GM23338 (cell line): ENCODE measurements around the gene QSOX1. TPM values are rescaled to one million over a fixed set of nuclear protein-coding genes. Genes with fewer than 3 reads are reported as not detected.

ENCODE experiments used
- ATAC-seq: fragments of 200-7000 bp; cut with Tn5 transposase; 3 replicates; pipeline ENCODE4 v1.9.1; 2020
- DNase-seq: peaks from one replicate; pipeline ENCODE4 v3.0.0-alpha.2; 2015; ENCODE audit warnings: low spot score
- H2AFZ ChIP-seq: fragments of 200-600 bp; sonication (generic); 2 replicates; pipeline ENCODE4 v1.8.0; 2016; ENCODE audit warnings: antibody characterized with exemption, mild to moderate bottlenecking, moderate library complexity
- H3F3A ChIP-seq: fragments of 200-600 bp; sonication (generic); replicated peaks from 2 replicates; pipeline ENCODE4 v1.8.0; 2017; ENCODE audit warnings: antibody characterized with exemption, mixed run types, low read depth
- H3K27ac ChIP-seq: fragments of 200-600 bp; sonication (generic); 2 replicates; pipeline ENCODE4 v1.6.1; 2016; ENCODE audit warnings: low read depth
- H3K27me3 ChIP-seq: fragments of 200-600 bp; sonication (generic); 2 replicates; pipeline ENCODE4 v1.8.0; 2016; ENCODE audit warnings: mild to moderate bottlenecking, mixed run types, moderate library complexity; ENCODE audit not compliant: insufficient read depth
- H3K36me3 ChIP-seq: fragments of 200-600 bp; sonication (generic); 2 replicates; pipeline ENCODE4 v1.8.0; 2016; ENCODE audit warnings: mild to moderate bottlenecking; ENCODE audit not compliant: insufficient read depth
- H3K4me1 ChIP-seq: fragments of 200-600 bp; sonication (generic); 2 replicates; pipeline ENCODE4 v1.8.0; 2016; ENCODE audit warnings: mild to moderate bottlenecking, moderate library complexity; ENCODE audit not compliant: insufficient read depth
- H3K4me2 ChIP-seq: fragments of 200-600 bp; sonication (generic); 2 replicates; pipeline ENCODE4 v1.7.1; 2017; ENCODE audit warnings: mixed run types
- H3K4me3 ChIP-seq: fragments of 200-600 bp; sonication (generic); 2 replicates; pipeline ENCODE4 v1.6.1; 2016; ENCODE audit warnings: mixed run types
- H3K79me2 ChIP-seq: fragments of 200-600 bp; sonication (generic); replicated peaks from 2 replicates; pipeline ENCODE4 v1.8.0; 2017; ENCODE audit warnings: mild to moderate bottlenecking; ENCODE audit not compliant: insufficient read depth
- H3K9me2 ChIP-seq: fragments of 200-600 bp; sonication (generic); 2 replicates; pipeline ENCODE4 v1.8.0; 2017; ENCODE audit not compliant: insufficient read depth
- H4K20me1 ChIP-seq: fragments of 200-600 bp; sonication (generic); replicated peaks from 2 replicates; pipeline ENCODE4 v1.8.0; 2017; ENCODE audit warnings: mild to moderate bottlenecking; ENCODE audit not compliant: insufficient read depth
- H3K27ac Mint-ChIP-seq: 2 replicates; pipeline ENCODE4 v1.8.0; 2020; ENCODE audit warnings: inconsistent platforms, mild to moderate bottlenecking, moderate library complexity, mixed read lengths
- H3K27me3 Mint-ChIP-seq: 3 replicates; pipeline ENCODE4 v1.8.0; 2022; ENCODE audit warnings: low read depth, mild to moderate bottlenecking, moderate library complexity, mixed read lengths, inconsistent platforms; ENCODE audit not compliant: insufficient read depth, poor library complexity
- H3K36me3 Mint-ChIP-seq: 3 replicates; pipeline ENCODE4 v1.8.0; 2021; ENCODE audit warnings: low read depth, mild to moderate bottlenecking, inconsistent platforms, moderate library complexity, mixed read lengths
- H3K4me1 Mint-ChIP-seq: 3 replicates; pipeline ENCODE4 v1.8.0; 2020; ENCODE audit warnings: mild to moderate bottlenecking, inconsistent platforms, mixed read lengths
- H3K4me3 Mint-ChIP-seq: 3 replicates; pipeline ENCODE4 v1.8.0; 2021; ENCODE audit warnings: moderate library complexity, mild to moderate bottlenecking, inconsistent platforms, mixed read lengths
- H3K9me3 Mint-ChIP-seq: 3 replicates; pipeline ENCODE4 v1.8.0; 2020; ENCODE audit warnings: moderate library complexity, mild to moderate bottlenecking, inconsistent platforms, mixed read lengths
- CREB1 ChIP-seq: fragments of 250-450 bp; sonication (Bioruptor Pico); IDR thresholded peaks from 2 replicates; pipeline ENCODE4 v1.5.0; 2020; ENCODE audit warnings: low read depth, mild to moderate bottlenecking, moderate library complexity
- EZH2 ChIP-seq: fragments of 200-600 bp; sonication (generic); IDR thresholded peaks from one replicate; pipeline ENCODE4 v1.8.0; 2017; ENCODE audit warnings: antibody characterized with exemption, mild to moderate bottlenecking, low read depth; ENCODE audit not compliant: unreplicated experiment
- EZH2phosphoT487 ChIP-seq: fragments of 200-600 bp; sonication (generic); IDR thresholded peaks from one replicate; pipeline ENCODE4 v1.8.1; 2018; ENCODE audit warnings: antibody characterized with exemption; ENCODE audit not compliant: unreplicated experiment
- JUNB ChIP-seq: IDR thresholded peaks from one replicate; pipeline ENCODE4 v1.6.1; 2016; ENCODE audit warnings: antibody characterized with exemption; ENCODE audit not compliant: unreplicated experiment
- NANOG ChIP-seq: IDR thresholded peaks from 2 replicates; pipeline ENCODE4 v1.6.1; 2016; ENCODE audit warnings: antibody characterized with exemption, borderline replicate concordance
- POLR2AphosphoS5 ChIP-seq: IDR thresholded peaks from 2 replicates; pipeline ENCODE4 v1.6.1; 2016; ENCODE audit warnings: antibody characterized with exemption, low read depth
- STAT1 ChIP-seq: IDR thresholded peaks from one replicate; pipeline ENCODE4 v1.6.1; 2016; ENCODE audit warnings: antibody characterized with exemption; ENCODE audit not compliant: unreplicated experiment
- ZNF114 ChIP-seq: fragments of 250-450 bp; sonication (Bioruptor Pico); IDR thresholded peaks from 2 replicates; pipeline ENCODE4 v1.5.0; 2020; ENCODE audit warnings: mild to moderate bottlenecking, moderate library complexity
- ZNF331 ChIP-seq: fragments of 250-450 bp; sonication (Bioruptor Pico); IDR thresholded peaks from 2 replicates; pipeline ENCODE4 v1.5.0; 2020; ENCODE audit warnings: low read depth, mild to moderate bottlenecking, moderate library complexity
- polyA plus RNA-seq: library from polyadenylated mRNA; unstranded; fragments of >200 nt; fragmentation: Nextera tagmentation; extraction: Ambion mirVana; gene quantifications from 2 replicates; pipeline ENCODE4 v1.2.1, GENCODE V29; 2016
- total RNA-seq: library from RNA; depleted of rRNA; stranded (reverse); fragments of >200 nt; shearing (Covaris generic); gene quantifications from 2 replicates; pipeline ENCODE4 v1.2.3, GENCODE V29; 2014
- TF ChIP-seq, protein P1 (sequence below), 2 experiments: fragments of 200-600 bp in 1 of 2; sonication (generic) in 1 of 2; conservative IDR thresholded peaks; 2 replicates each; pipeline versions ENCODE4 v1.5.1 to v1.6.1; 2016 to 2017; ENCODE audit warnings: antibody characterized with exemption in 2 of 2, low read depth in 2 of 2, mild to moderate bottlenecking in 2 of 2, moderate library complexity in 1 of 2
- TF ChIP-seq, protein P2 (sequence below): IDR thresholded peaks from 2 replicates; pipeline ENCODE4 v1.6.1; 2016; ENCODE audit warnings: antibody characterized with exemption
- TF ChIP-seq, protein P3 (sequence below): fragments of 250-450 bp; sonication (Bioruptor Pico); IDR thresholded peaks from 2 replicates; pipeline ENCODE4 v1.5.0; 2020; ENCODE audit warnings: mild to moderate bottlenecking, moderate library complexity
- TF ChIP-seq, protein P4 (sequence below): IDR thresholded peaks from one replicate; pipeline ENCODE4 v1.6.1; 2018; ENCODE audit warnings: antibody characterized with exemption; ENCODE audit not compliant: unreplicated experiment

The QSOX1 gene
- total and polyA plus RNA-seq, 2 experiments from 2014 or later, result 47.8 to 119 TPM

DNA sequence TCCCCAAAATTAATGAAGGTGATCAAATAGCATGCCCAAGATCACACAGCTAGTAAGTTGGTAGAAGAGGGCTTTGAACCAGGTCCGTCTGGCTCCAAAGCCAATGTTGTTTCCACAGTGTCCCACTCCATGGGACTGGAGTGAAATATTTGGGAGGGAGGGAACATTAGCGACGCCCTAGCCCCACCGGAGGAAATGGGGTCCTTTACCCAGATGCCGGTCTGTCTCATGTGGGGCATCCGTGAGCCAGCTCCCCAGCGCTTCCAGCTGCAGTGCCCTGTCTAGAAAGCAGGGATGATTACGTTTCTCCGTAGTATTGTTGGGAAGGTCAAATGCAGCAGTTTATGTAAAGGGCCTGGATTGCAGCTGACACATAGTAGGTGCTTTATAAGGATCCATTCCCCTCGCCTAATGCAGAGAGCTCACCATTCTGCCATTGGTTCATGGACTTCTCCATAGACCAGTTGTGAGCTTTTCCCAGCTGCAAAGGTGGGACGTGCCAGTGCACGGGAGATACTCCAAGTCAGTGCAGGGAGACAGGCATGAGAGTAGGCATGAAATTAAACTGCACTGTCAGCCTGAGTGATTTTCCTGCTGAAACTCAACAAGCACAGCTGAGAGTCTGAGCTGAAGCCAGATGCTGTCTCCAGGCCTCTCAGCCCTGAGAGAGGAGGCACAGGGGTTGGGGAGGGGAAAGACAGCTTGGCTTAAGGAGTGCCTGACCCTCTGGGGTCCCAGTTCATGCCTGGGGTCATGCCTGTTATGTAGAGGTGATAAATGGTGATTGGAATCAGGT lies 24.7 kb downstream of the QSOX1 start:
- no peak for DNase-seq
- H3K9me2 ChIP-seq, result no peaks in the 10 kb centered on the region
- H2AFZ ChIP-seq, result no peak overlapping the region
- peaks cover 12% of the 10 kb centered on the region for H3K27me3 Mint-ChIP-seq
- TF ChIP-seq ZNF114 (CRISPR knock-in tag) (no peak), EZH2phosphoT487 (no peak), STAT1 (no peak), EZH2 (no peak), JUNB (no peak), ZNF331 (no peak), POLR2AphosphoS5 (no peak), CREB1 (no peak), NANOG (no peak)
- TF ChIP-seq, protein P1, sequence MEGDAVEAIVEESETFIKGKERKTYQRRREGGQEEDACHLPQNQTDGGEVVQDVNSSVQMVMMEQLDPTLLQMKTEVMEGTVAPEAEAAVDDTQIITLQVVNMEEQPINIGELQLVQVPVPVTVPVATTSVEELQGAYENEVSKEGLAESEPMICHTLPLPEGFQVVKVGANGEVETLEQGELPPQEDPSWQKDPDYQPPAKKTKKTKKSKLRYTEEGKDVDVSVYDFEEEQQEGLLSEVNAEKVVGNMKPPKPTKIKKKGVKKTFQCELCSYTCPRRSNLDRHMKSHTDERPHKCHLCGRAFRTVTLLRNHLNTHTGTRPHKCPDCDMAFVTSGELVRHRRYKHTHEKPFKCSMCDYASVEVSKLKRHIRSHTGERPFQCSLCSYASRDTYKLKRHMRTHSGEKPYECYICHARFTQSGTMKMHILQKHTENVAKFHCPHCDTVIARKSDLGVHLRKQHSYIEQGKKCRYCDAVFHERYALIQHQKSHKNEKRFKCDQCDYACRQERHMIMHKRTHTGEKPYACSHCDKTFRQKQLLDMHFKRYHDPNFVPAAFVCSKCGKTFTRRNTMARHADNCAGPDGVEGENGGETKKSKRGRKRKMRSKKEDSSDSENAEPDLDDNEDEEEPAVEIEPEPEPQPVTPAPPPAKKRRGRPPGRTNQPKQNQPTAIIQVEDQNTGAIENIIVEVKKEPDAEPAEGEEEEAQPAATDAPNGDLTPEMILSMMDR (conservative IDR thresholded peaks at IDR 0.05; ENCODE audit: low read depth in 2 of 2), result no peak
- TF ChIP-seq, protein P2, sequence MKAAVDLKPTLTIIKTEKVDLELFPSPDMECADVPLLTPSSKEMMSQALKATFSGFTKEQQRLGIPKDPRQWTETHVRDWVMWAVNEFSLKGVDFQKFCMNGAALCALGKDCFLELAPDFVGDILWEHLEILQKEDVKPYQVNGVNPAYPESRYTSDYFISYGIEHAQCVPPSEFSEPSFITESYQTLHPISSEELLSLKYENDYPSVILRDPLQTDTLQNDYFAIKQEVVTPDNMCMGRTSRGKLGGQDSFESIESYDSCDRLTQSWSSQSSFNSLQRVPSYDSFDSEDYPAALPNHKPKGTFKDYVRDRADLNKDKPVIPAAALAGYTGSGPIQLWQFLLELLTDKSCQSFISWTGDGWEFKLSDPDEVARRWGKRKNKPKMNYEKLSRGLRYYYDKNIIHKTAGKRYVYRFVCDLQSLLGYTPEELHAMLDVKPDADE, result no peak
- TF ChIP-seq, protein P3, sequence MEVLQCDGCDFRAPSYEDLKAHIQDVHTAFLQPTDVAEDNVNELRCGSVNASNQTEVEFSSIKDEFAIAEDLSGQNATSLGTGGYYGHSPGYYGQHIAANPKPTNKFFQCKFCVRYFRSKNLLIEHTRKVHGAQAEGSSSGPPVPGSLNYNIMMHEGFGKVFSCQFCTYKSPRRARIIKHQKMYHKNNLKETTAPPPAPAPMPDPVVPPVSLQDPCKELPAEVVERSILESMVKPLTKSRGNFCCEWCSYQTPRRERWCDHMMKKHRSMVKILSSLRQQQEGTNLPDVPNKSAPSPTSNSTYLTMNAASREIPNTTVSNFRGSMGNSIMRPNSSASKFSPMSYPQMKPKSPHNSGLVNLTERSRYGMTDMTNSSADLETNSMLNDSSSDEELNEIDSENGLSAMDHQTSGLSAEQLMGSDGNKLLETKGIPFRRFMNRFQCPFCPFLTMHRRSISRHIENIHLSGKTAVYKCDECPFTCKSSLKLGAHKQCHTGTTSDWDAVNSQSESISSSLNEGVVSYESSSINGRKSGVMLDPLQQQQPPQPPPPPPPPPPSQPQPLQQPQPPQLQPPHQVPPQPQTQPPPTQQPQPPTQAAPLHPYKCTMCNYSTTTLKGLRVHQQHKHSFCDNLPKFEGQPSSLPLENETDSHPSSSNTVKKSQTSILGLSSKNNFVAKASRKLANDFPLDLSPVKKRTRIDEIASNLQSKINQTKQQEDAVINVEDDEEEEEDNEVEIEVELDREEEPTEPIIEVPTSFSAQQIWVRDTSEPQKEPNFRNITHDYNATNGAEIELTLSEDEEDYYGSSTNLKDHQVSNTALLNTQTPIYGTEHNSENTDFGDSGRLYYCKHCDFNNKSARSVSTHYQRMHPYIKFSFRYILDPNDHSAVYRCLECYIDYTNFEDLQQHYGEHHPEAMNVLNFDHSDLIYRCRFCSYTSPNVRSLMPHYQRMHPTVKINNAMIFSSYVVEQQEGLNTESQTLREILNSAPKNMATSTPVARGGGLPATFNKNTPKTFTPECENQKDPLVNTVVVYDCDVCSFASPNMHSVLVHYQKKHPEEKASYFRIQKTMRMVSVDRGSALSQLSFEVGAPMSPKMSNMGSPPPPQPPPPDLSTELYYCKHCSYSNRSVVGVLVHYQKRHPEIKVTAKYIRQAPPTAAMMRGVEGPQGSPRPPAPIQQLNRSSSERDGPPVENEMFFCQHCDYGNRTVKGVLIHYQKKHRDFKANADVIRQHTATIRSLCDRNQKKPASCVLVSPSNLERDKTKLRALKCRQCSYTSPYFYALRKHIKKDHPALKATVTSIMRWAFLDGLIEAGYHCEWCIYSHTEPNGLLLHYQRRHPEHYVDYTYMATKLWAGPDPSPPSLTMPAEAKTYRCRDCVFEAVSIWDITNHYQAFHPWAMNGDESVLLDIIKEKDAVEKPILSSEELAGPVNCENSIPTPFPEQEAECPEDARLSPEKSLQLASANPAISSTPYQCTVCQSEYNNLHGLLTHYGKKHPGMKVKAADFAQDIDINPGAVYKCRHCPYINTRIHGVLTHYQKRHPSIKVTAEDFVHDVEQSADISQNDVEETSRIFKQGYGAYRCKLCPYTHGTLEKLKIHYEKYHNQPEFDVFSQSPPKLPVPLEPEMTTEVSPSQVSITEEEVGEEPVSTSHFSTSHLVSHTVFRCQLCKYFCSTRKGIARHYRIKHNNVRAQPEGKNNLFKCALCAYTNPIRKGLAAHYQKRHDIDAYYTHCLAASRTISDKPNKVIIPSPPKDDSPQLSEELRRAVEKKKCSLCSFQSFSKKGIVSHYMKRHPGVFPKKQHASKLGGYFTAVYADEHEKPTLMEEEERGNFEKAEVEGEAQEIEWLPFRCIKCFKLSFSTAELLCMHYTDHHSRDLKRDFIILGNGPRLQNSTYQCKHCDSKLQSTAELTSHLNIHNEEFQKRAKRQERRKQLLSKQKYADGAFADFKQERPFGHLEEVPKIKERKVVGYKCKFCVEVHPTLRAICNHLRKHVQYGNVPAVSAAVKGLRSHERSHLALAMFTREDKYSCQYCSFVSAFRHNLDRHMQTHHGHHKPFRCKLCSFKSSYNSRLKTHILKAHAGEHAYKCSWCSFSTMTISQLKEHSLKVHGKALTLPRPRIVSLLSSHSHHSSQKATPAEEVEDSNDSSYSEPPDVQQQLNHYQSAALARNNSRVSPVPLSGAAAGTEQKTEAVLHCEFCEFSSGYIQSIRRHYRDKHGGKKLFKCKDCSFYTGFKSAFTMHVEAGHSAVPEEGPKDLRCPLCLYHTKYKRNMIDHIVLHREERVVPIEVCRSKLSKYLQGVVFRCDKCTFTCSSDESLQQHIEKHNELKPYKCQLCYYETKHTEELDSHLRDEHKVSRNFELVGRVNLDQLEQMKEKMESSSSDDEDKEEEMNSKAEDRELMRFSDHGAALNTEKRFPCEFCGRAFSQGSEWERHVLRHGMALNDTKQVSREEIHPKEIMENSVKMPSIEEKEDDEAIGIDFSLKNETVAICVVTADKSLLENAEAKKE (CRISPR knock-in tag), result no peak
- TF ChIP-seq, protein P4, sequence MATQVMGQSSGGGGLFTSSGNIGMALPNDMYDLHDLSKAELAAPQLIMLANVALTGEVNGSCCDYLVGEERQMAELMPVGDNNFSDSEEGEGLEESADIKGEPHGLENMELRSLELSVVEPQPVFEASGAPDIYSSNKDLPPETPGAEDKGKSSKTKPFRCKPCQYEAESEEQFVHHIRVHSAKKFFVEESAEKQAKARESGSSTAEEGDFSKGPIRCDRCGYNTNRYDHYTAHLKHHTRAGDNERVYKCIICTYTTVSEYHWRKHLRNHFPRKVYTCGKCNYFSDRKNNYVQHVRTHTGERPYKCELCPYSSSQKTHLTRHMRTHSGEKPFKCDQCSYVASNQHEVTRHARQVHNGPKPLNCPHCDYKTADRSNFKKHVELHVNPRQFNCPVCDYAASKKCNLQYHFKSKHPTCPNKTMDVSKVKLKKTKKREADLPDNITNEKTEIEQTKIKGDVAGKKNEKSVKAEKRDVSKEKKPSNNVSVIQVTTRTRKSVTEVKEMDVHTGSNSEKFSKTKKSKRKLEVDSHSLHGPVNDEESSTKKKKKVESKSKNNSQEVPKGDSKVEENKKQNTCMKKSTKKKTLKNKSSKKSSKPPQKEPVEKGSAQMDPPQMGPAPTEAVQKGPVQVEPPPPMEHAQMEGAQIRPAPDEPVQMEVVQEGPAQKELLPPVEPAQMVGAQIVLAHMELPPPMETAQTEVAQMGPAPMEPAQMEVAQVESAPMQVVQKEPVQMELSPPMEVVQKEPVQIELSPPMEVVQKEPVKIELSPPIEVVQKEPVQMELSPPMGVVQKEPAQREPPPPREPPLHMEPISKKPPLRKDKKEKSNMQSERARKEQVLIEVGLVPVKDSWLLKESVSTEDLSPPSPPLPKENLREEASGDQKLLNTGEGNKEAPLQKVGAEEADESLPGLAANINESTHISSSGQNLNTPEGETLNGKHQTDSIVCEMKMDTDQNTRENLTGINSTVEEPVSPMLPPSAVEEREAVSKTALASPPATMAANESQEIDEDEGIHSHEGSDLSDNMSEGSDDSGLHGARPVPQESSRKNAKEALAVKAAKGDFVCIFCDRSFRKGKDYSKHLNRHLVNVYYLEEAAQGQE, result no peak
- peaks cover 3% of the 10 kb centered on the region; the same call in 2 of the 3 replicates for H3K36me3 Mint-ChIP-seq
- no peaks in the 10 kb centered on the region for H3K9me3 Mint-ChIP-seq
- ATAC-seq, result no peak
- H3K4me1 Mint-ChIP-seq, result peaks cover 5% of the 10 kb centered on the region
- H3K27ac Mint-ChIP-seq, result no peak overlapping the region
- H3K27me3 ChIP-seq, result no peaks in the 10 kb centered on the region
- no peak overlapping the region for H3K4me2 ChIP-seq
- H3K4me1 ChIP-seq, result no peaks in the 10 kb centered on the region
- no peak overlapping the region for H3K27ac ChIP-seq
- no peak overlapping the region for H3K4me3 Mint-ChIP-seq
- H3F3A ChIP-seq, result no peaks in the 10 kb centered on the region; the same call in 1 of the 2 replicates
- no peaks in the 10 kb centered on the region for H3K36me3 ChIP-seq
- H4K20me1 ChIP-seq, result no peaks in the 10 kb centered on the region; the same call in 1 of the 2 replicates
- H3K79me2 ChIP-seq, result no peaks in the 10 kb centered on the region
- no peak overlapping the region for H3K4me3 ChIP-seq
